Cardiac muscle cell (in vitro differentiated cells and primary cell): ENCODE data around the gene PPFIA4. TPM values are rescaled to one million over a fixed set of nuclear protein-coding genes. Genes with fewer than 3 reads are reported as not detected.

ENCODE experiments used
- DNase-seq, 2 donors: peaks; one replicate each; pipeline versions ENCODE4 v3.0.0 to v3.0.0-alpha.2; 2010 to 2017; ENCODE audit warnings: low read depth in 1 of 2, low spot score in 1 of 2
- H3K27ac ChIP-seq: fragments of 200-600 bp; sonication (generic); 2 replicates; pipeline ENCODE4 v1.5.1; 2016
- H3K27me3 ChIP-seq: fragments of 200-600 bp; sonication (generic); 2 replicates; pipeline ENCODE4 v1.6.0; 2016; ENCODE audit warnings: control low read depth
- H3K36me3 ChIP-seq: fragments of 200-600 bp; sonication (generic); 2 replicates; pipeline ENCODE4 v1.5.1; 2016; ENCODE audit warnings: control low read depth
- H3K4me1 ChIP-seq: fragments of 200-600 bp; sonication (generic); 2 replicates; pipeline ENCODE4 v1.8.1; 2017; ENCODE audit warnings: low read depth, mild to moderate bottlenecking, mixed run types
- H3K4me3 ChIP-seq: fragments of 200-600 bp; sonication (generic); 2 replicates; pipeline ENCODE4 v1.5.1; 2016; ENCODE audit warnings: mild to moderate bottlenecking
- H3K9me3 ChIP-seq: fragments of 200-600 bp; sonication (generic); 2 replicates; pipeline ENCODE4 v1.5.1; 2017; ENCODE audit warnings: low read depth, mild to moderate bottlenecking, control low read depth
- polyA plus RNA-seq: library from polyadenylated mRNA; unstranded; fragments of >200 nt; fragmentation: Nextera tagmentation; extraction: Ambion mirVana; gene quantifications from 2 replicates; pipeline ENCODE4 v1.2.1, GENCODE V29; 2016
- total RNA-seq: library from RNA; depleted of rRNA; stranded (reverse); fragments of >200 nt; gene quantifications from 2 replicates; pipeline ENCODE4 v1.2.3, GENCODE V29; 2016
- TF ChIP-seq, protein P1 (sequence below): IDR thresholded peaks from 2 replicates; pipeline ENCODE4 v1.5.1; 2012; ENCODE audit warnings: low read depth, mild to moderate bottlenecking, low read length

PPFIA4 gene
- total and polyA plus RNA-seq, 2 experiments from 2014 or later, result 97.5 to 207 TPM

- H3K4me3 ChIP-seq, result no peak overlapping the region
- no peak overlapping the region for H3K27ac ChIP-seq
- TF ChIP-seq, protein P1, sequence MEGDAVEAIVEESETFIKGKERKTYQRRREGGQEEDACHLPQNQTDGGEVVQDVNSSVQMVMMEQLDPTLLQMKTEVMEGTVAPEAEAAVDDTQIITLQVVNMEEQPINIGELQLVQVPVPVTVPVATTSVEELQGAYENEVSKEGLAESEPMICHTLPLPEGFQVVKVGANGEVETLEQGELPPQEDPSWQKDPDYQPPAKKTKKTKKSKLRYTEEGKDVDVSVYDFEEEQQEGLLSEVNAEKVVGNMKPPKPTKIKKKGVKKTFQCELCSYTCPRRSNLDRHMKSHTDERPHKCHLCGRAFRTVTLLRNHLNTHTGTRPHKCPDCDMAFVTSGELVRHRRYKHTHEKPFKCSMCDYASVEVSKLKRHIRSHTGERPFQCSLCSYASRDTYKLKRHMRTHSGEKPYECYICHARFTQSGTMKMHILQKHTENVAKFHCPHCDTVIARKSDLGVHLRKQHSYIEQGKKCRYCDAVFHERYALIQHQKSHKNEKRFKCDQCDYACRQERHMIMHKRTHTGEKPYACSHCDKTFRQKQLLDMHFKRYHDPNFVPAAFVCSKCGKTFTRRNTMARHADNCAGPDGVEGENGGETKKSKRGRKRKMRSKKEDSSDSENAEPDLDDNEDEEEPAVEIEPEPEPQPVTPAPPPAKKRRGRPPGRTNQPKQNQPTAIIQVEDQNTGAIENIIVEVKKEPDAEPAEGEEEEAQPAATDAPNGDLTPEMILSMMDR, result no peak
- peaks cover 76% of the 10 kb centered on the region for H3K36me3 ChIP-seq
- H3K4me1 ChIP-seq, result no peaks in the 10 kb centered on the region
- no peaks in the 10 kb centered on the region for H3K9me3 ChIP-seq
- DNase-seq, result no peak
- no peaks in the 10 kb centered on the region for H3K27me3 ChIP-seq
Measured at GRCh38 chr1:203058676-203058935, 32.3 kb downstream of the PPFIA4 start.

DNA sequence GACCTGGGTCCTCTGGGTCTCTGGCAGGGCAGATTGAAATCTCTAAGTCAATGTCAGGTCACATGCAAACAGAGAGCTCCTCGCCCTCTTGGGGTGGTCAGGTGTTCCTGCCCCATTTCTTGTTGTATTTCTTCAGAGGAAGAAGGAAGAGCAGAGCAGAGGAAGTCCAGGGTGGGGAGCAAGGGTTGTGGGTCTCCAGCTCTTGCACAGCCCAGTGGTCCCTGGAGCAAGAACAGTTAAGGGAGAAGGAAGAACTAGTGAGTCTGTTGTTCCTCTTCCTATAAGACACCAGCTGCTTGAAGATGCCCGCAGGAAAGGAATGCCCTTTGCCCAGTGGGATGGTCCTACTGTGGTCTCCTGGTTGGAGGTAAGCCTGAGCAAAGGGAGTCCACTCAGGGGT is 33.2 kb downstream of the PPFIA4 start:
- H3K4me1 ChIP-seq, result no peaks in the 10 kb centered on the region

DNA sequence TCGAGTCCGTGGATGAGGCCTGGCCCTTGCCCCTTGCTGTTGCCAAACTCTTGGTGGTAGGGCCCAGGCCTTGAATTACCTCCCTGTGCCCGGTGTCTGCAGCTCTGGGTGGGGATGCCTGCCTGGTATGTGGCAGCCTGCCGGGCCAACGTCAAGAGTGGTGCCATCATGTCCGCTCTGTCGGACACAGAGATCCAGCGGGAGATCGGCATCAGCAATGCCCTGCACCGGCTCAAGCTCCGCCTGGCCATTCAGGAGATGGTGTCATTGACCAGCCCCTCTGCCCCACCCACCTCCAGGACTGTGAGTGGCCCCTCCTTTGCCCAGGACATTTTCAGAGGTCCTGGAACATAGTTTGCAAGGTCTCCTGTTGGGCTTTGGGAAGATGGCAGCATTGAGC is 33.8 kb downstream of the PPFIA4 start:
- DNase-seq, result no peak
- Histone ChIP-seq H3K4me1 (no peaks in the 10 kb centered on the region), H3K36me3 (peaks cover 77% of the 10 kb centered on the region), H3K4me3 (no peak overlapping the region), H3K27ac (no peak overlapping the region), H3K27me3 (no peaks in the 10 kb centered on the region), H3K9me3 (no peaks in the 10 kb centered on the region)
- TF ChIP-seq, protein P1, result no peak

More for the DNA sequence above, 33.2 kb downstream of the PPFIA4 start:
- H3K27ac ChIP-seq, result no peak overlapping the region
- no peaks in the 10 kb centered on the region for H3K9me3 ChIP-seq
- no peak overlapping the region for H3K4me3 ChIP-seq
- TF ChIP-seq, protein P1, result no peak
- no peak for DNase-seq
- no peaks in the 10 kb centered on the region for H3K27me3 ChIP-seq
- H3K36me3 ChIP-seq, result peaks cover 77% of the 10 kb centered on the region

DNA sequence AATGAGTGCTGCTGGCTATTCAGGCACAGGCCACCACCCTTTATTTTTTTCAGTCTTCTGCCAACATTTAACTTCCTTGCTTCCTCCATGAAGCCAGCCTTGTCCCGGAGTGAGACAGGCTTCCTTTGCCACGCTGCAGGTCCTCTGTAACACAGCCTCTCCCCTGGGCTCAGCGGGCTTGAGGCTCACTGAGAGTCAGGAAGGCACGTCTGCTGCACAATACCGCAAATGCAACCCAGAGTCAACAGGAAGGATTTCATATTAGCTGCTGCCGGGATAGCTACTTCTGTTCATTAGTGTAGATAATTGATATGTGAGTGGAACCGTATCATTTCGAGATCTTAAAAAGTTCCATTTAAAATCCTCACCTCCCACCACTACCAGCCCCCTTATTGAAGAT is 37.0 kb downstream of the PPFIA4 start:
- no peaks in the 10 kb centered on the region for H3K27me3 ChIP-seq
- no peak overlapping the region for H3K27ac ChIP-seq
- no peaks in the 10 kb centered on the region for H3K9me3 ChIP-seq
- H3K4me3 ChIP-seq, result no peak overlapping the region
- peaks cover 6% of the 10 kb centered on the region for H3K4me1 ChIP-seq
- DNase-seq, result no peak
- TF ChIP-seq, protein P1, result no peak
- peaks cover 68% of the 10 kb centered on the region for H3K36me3 ChIP-seq

GRCh38 chr1:203065191-203065590 is 38.9 kb downstream of the PPFIA4 start:
- H3K27me3 ChIP-seq, result no peaks in the 10 kb centered on the region
- peaks cover 25% of the 10 kb centered on the region for H3K4me1 ChIP-seq
- H3K4me3 ChIP-seq, result no peak overlapping the region
- H3K27ac ChIP-seq, result no peak overlapping the region
- H3K9me3 ChIP-seq, result no peaks in the 10 kb centered on the region
- TF ChIP-seq, protein P1, result no peak
- no peak for DNase-seq
- H3K36me3 ChIP-seq, result peaks cover 54% of the 10 kb centered on the region

DNA sequence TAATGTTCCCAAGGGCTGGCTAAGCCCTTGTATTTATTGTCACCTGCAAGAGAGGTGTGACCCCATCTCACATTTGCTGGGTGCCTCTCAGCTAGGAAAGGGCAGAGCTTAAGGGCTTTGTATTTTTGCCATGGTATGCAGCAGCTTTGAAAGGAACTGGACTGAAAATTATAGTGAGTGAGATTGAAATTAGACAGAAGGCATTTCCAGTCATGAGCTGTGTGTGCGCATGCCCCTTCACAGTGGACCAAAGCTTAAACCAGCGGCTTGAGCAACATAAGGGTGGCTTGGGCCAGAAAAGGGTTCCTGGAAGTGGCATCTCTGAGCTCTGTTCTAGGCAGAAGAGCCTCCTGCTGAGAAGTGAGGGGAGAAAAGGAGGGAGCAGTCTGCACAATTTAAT is 39.7 kb downstream of the PPFIA4 start:
- TF ChIP-seq, protein P1, result no peak
- Histone ChIP-seq H3K27ac (no peak overlapping the region), H3K4me3 (no peak overlapping the region), H3K36me3 (peaks cover 46% of the 10 kb centered on the region), H3K9me3 (no peaks in the 10 kb centered on the region), H3K4me1 (peaks cover 27% of the 10 kb centered on the region), H3K27me3 (no peaks in the 10 kb centered on the region)
- DNase-seq, result no peak
